Breast epithelium (tissue), 3 donors: Measurements from ENCODE around the gene SPRR2A.

Experiments used
- CTCF ChIP-seq, 3 donors: fragments of 450-650 bp; IDR thresholded peaks; one replicate each; pipeline ENCODE4 v1.5.1; 2016 to 2017; ENCODE audit warnings: antibody characterized with exemption in 3 of 3, mild to moderate bottlenecking in 3 of 3, moderate library complexity in 3 of 3
- POLR2A ChIP-seq: fragments of 450-650 bp; IDR thresholded peaks from one replicate; pipeline ENCODE4 v1.6.1; 2016; ENCODE audit warnings: antibody characterized with exemption, mild to moderate bottlenecking, moderate library complexity
- POLR2AphosphoS5 ChIP-seq, 3 donors: sonication (generic); formaldehyde crosslinking; IDR thresholded peaks; one replicate each; pipeline ENCODE4 v1.6.1; 2017; ENCODE audit warnings: antibody characterized with exemption in 3 of 3

GRCh38 chr1:153071511-153071910 lies 14.2 kb upstream of the SPRR2A start, which contains the start of gene SPRR2B:
- TF ChIP-seq CTCF (IDR thresholded peaks at IDR 0.05) (no peak), POLR2AphosphoS5 (IDR thresholded peaks at IDR 0.05) (no peak), POLR2A (no peak)
